HEK293T (cell line): ENCODE data around the gene PLEKHA5.

Source experiments
- CTCF ChIA-PET: fragments of 350-600 bp; formaldehyde crosslinking; extraction: SDS; loops from one replicate; lab custom pipeline; 2021; ENCODE audit warnings: antibody characterized with exemption, inconsistent platforms; lab: Yijun Ruan, JAX
- POLR2A ChIA-PET: fragments of 350-600 bp; formaldehyde crosslinking; extraction: SDS; loops from one replicate; lab custom pipeline; 2020; ENCODE audit warnings: antibody characterized with exemption, inconsistent platforms; lab: Yijun Ruan, JAX
- DNase-seq: peaks from one replicate; pipeline ENCODE4 v3.0.0; 2012; ENCODE audit warnings: mixed read lengths; ENCODE audit errors: extremely low spot score
- ARNT ChIP-seq: fragments of 450-650 bp; IDR thresholded peaks from 2 replicates; pipeline ENCODE4 v1.6.1; 2017; ENCODE audit warnings: mild to moderate bottlenecking
- BHLHE40 ChIP-seq: fragments of 450-650 bp; IDR thresholded peaks from 2 replicates; pipeline ENCODE4 v1.6.1; 2016; ENCODE audit warnings: mild to moderate bottlenecking, moderate library complexity, borderline replicate concordance
- CTBP1 ChIP-seq: fragments of 450-650 bp; IDR thresholded peaks from 2 replicates; pipeline ENCODE4 v1.6.1; 2016; ENCODE audit warnings: borderline replicate concordance
- ELF4 ChIP-seq: fragments of 450-650 bp; IDR thresholded peaks from 2 replicates; pipeline ENCODE4 v1.6.1; 2017; ENCODE audit warnings: antibody characterized with exemption
- FOXA1 ChIP-seq: fragments of 450-650 bp; IDR thresholded peaks from 2 replicates; pipeline ENCODE4 v1.6.1; 2016; ENCODE audit warnings: mild to moderate bottlenecking
- FOXK2 ChIP-seq: fragments of 450-650 bp; IDR thresholded peaks from 2 replicates; pipeline ENCODE4 v1.6.1; 2016; ENCODE audit warnings: mild to moderate bottlenecking
- FOXM1 ChIP-seq: fragments of 450-650 bp; IDR thresholded peaks from 2 replicates; pipeline ENCODE4 v1.6.1; 2017; ENCODE audit warnings: mild to moderate bottlenecking, borderline replicate concordance
- HDGF ChIP-seq: fragments of 450-650 bp; IDR thresholded peaks from 2 replicates; pipeline ENCODE4 v1.6.1; 2017; ENCODE audit warnings: antibody characterized with exemption, borderline replicate concordance
- L3MBTL2 ChIP-seq: fragments of 450-650 bp; conservative IDR thresholded peaks from 2 replicates; pipeline ENCODE4 v1.6.1; 2016; ENCODE audit warnings: mild to moderate bottlenecking
- LEF1 ChIP-seq: fragments of 450-650 bp; IDR thresholded peaks from 2 replicates; pipeline ENCODE4 v1.6.1; 2017; ENCODE audit warnings: mild to moderate bottlenecking, borderline replicate concordance
- NFRKB ChIP-seq: fragments of 450-650 bp; IDR thresholded peaks from 2 replicates; pipeline ENCODE4 v1.6.1; 2016; ENCODE audit warnings: mild to moderate bottlenecking, moderate library complexity
- PKNOX1 ChIP-seq: fragments of 450-650 bp; IDR thresholded peaks from 2 replicates; pipeline ENCODE4 v1.6.1; 2016
- SP1 ChIP-seq: fragments of 450-650 bp; IDR thresholded peaks from 2 replicates; pipeline ENCODE4 v1.6.1; 2017
- SUZ12 ChIP-seq: fragments of 450-650 bp; IDR thresholded peaks from 2 replicates; pipeline ENCODE4 v1.6.1; 2016; ENCODE audit warnings: mild to moderate bottlenecking
- TARDBP ChIP-seq: fragments of 450-650 bp; IDR thresholded peaks from 2 replicates; pipeline ENCODE4 v1.6.1; 2016
- ZNF384 ChIP-seq: fragments of 450-650 bp; IDR thresholded peaks from 2 replicates; pipeline ENCODE4 v1.6.1; 2016

PLEKHA5 gene

GRCh38 chr12:19185262-19185929 lies 55.9 kb downstream of the PLEKHA5 start:
- TF ChIP-seq L3MBTL2, result no peak
- no peak for TF ChIP-seq FOXK2
- TF ChIP-seq CTBP1, result no peak
- no peak for TF ChIP-seq NFRKB
- no peak for TF ChIP-seq ZNF384
- no peak for TF ChIP-seq BHLHE40
- TF ChIP-seq ELF4, result no peak
- TF ChIP-seq HDGF, result no peak
- TF ChIP-seq SP1, result no peak
- no peak for TF ChIP-seq LEF1
- no peak for TF ChIP-seq FOXA1
- TF ChIP-seq ARNT, result no peak
- TF ChIP-seq SUZ12, result no peak
- TF ChIP-seq FOXM1, result no peak
- no peak for TF ChIP-seq PKNOX1
- POLR2A ChIA-PET, result no interaction called here
- CTCF ChIA-PET, result interaction anchor here (1.0 kb wide), 1 partner anchor 103 kb away, joined by 4 read pairs; no protein-coding TSS in a partner anchor
- no peak for DNase-seq

GRCh38 chr12:19186722-19187661 lies 57.5 kb downstream of the PLEKHA5 start:
- CTCF ChIA-PET, result interaction anchor here (0.6 to 1.2 kb wide), 8 partner anchors 9 to 312 kb away, joined by 3 to 5 read pairs (median 4); no protein-coding TSS in a partner anchor
- DNase-seq, result peak; percentile 26
- TF ChIP-seq ZNF384, result no peak
- 0 out of 2 replicates have a peak, but pooled peaks have one; percentile 35 for TF ChIP-seq FOXK2
- TF ChIP-seq ELF4, result no peak
- POLR2A ChIA-PET, result no interaction called here

GRCh38 chr12:19189522-19189921 lies 60.0 kb downstream of the PLEKHA5 start:
- ChIA-PET POLR2A (no interaction called here), CTCF (no interaction called here)
- TF ChIP-seq TARDBP (no peak), FOXM1 (no peak), SP1 (no peak), SUZ12 (no peak), FOXK2 (no peak), ZNF384 (no peak), ARNT (no peak), CTBP1 (no peak), BHLHE40 (no peak), NFRKB (no peak)
- DNase-seq, result no peak

- DNase-seq, result no peak
- POLR2A ChIA-PET, result no interaction called here
- CTCF ChIA-PET, result no interaction called here
- TF ChIP-seq SUZ12, result no peak
- TF ChIP-seq NFRKB, result no peak
These were observed 60.9 kb downstream of the PLEKHA5 start for GRCh38 chr12:19190292-19191031.

- ChIA-PET CTCF (no interaction called here), POLR2A (no interaction called here)
- TF ChIP-seq NFRKB, result no peak
- TF ChIP-seq HDGF, result no peak
- TF ChIP-seq L3MBTL2, result no peak
- TF ChIP-seq SUZ12, result no peak
- TF ChIP-seq ARNT, result no peak
- no peak for TF ChIP-seq CTBP1
- no peak for TF ChIP-seq FOXK2
- no peak for TF ChIP-seq SP1
- no peak for TF ChIP-seq BHLHE40
- no peak for TF ChIP-seq LEF1
- no peak for TF ChIP-seq ELF4
- TF ChIP-seq FOXA1, result no peak
- TF ChIP-seq TARDBP, result no peak
- TF ChIP-seq PKNOX1, result no peak
- TF ChIP-seq FOXM1, result no peak
- no peak for TF ChIP-seq ZNF384
- DNase-seq, result no peak
These were observed 61.6 kb downstream of the PLEKHA5 start for GRCh38 chr12:19191089-19191488.

GRCh38 chr12:19191563-19191962 lies 62.0 kb downstream of the PLEKHA5 start:
- TF ChIP-seq FOXM1 (no peak), SUZ12 (no peak), TARDBP (no peak), FOXA1 (no peak), CTBP1 (no peak), SP1 (no peak), PKNOX1 (no peak), NFRKB (no peak), HDGF (no peak), ARNT (no peak), LEF1 (no peak), FOXK2 (no peak), ELF4 (no peak), L3MBTL2 (no peak), ZNF384 (no peak), BHLHE40 (no peak)
- ChIA-PET CTCF (no interaction called here), POLR2A (no interaction called here)
- no peak for DNase-seq
